Breast epithelium (tissue), 4 donors: ENCODE data around the gene PSD4. TPM values are rescaled to one million over a fixed set of nuclear protein-coding genes. Genes with fewer than 3 reads are reported as not detected.

Experiments
- DNase-seq, 2 donors: peaks; one replicate each; pipeline ENCODE4 v3.0.0-alpha.2; 2019; ENCODE audit warnings: low spot score in 2 of 2
- H3K27ac ChIP-seq, 2 donors: fragments of 200-600 bp; sonication (generic) in 1 of 2; one replicate each; pipeline ENCODE4 v1.5.1; 2016 to 2019; ENCODE audit warnings: mild to moderate bottlenecking in 1 of 2
- H3K27me3 ChIP-seq, 2 donors: fragments of 200-600 bp; sonication (generic) in 1 of 2; one replicate each; pipeline versions ENCODE4 v1.5.1 to v1.6.0; 2017 to 2019; ENCODE audit warnings: control low read depth in 1 of 2, mild to moderate bottlenecking in 1 of 2
- H3K36me3 ChIP-seq: fragments of 200-600 bp; one replicate; pipeline ENCODE4 v1.5.1; 2019
- H3K4me1 ChIP-seq, 2 donors: fragments of 200-600 bp; sonication (generic); one replicate each; pipeline ENCODE4 v1.5.1; 2016 to 2019; ENCODE audit warnings: control low read depth in 1 of 2
- H3K4me3 ChIP-seq, 3 donors: fragments of 200-600 bp; sonication (generic); 1 replicate in 2 of 3; 2 replicates in 1 of 3; pipeline ENCODE4 v1.5.1; 2016 to 2019; ENCODE audit warnings: mild to moderate bottlenecking in 3 of 3, moderate library complexity in 2 of 3
- H3K9me3 ChIP-seq, 2 donors: fragments of 200-600 bp; sonication (generic) in 1 of 2; one replicate each; pipeline ENCODE4 v1.5.1; 2016 to 2019; ENCODE audit warnings: control low read depth in 1 of 2
- CTCF ChIP-seq, 3 donors: fragments of 450-650 bp; IDR thresholded peaks; one replicate each; pipeline ENCODE4 v1.5.1; 2016 to 2017; ENCODE audit warnings: antibody characterized with exemption in 3 of 3, mild to moderate bottlenecking in 3 of 3, moderate library complexity in 3 of 3
- POLR2A ChIP-seq: fragments of 450-650 bp; IDR thresholded peaks from one replicate; pipeline ENCODE4 v1.6.1; 2016; ENCODE audit warnings: antibody characterized with exemption, mild to moderate bottlenecking, moderate library complexity
- POLR2AphosphoS5 ChIP-seq, 3 donors: sonication (generic); formaldehyde crosslinking; IDR thresholded peaks; one replicate each; pipeline ENCODE4 v1.6.1; 2017; ENCODE audit warnings: antibody characterized with exemption in 3 of 3
- intact Hi-C: fragments of 100-400 bp; cut with DNase I; formaldehyde crosslinking; loops from one replicate; pipeline ENCODE4 v1.15.1; 2023; ENCODE audit warnings: low total_unique reads
- total RNA-seq, 3 donors: library from RNA; depleted of rRNA; stranded (reverse); fragments of >200 nt; gene quantifications; one replicate each; pipeline ENCODE4 v1.1.0, GENCODE V29; 2016

The PSD4 gene
- total RNA-seq, 3 donors from 2014 or later: 4.3 to 61.2 (median 40.3) TPM

GRCh38 chr2:113156278-113157117 lies 17.3 kb upstream of the PSD4 start:
- Histone ChIP-seq H3K36me3 (no peaks in the 10 kb centered on the region), H3K27me3 (no peaks in the 10 kb centered on the region), H3K4me1 (no peaks in the 10 kb centered on the region), H3K27ac (peak overlapping the region; percentile 82 to 93), H3K9me3 (no peaks in the 10 kb centered on the region), H3K4me3 (peak overlapping the region in 2 of 3 donors; percentile 62 to 74)
- intact Hi-C loops: no loop called here
- DNase-seq: no peak
- TF ChIP-seq POLR2AphosphoS5 (IDR thresholded peaks at IDR 0.05) (no peak), CTCF (IDR thresholded peaks at IDR 0.05) (no peak), POLR2A (no peak)

- TF ChIP-seq POLR2AphosphoS5 (IDR thresholded peaks at IDR 0.05): no peak
- no peak for TF ChIP-seq POLR2A
- no peak for TF ChIP-seq CTCF (IDR thresholded peaks at IDR 0.05)
- Histone ChIP-seq H3K4me3 (peak overlapping the region; percentile 26 to 74 (median 62)), H3K27me3 (no peaks in the 10 kb centered on the region), H3K36me3 (no peaks in the 10 kb centered on the region), H3K27ac (peak overlapping the region; percentile 82 to 93), H3K4me1 (no peaks in the 10 kb centered on the region), H3K9me3 (no peaks in the 10 kb centered on the region)
- peak in 1 of 2 donors; percentile 81 for DNase-seq
- intact Hi-C loops: no loop called here
These were observed 16.5 kb upstream of the PSD4 start for GRCh38 chr2:113157118-113157896.

GRCh38 chr2:113157897-113158753 lies 15.6 kb upstream of the PSD4 start:
- H3K36me3 ChIP-seq: no peaks in the 10 kb centered on the region
- intact Hi-C loops: no loop called here
- no peaks in the 10 kb centered on the region for H3K9me3 ChIP-seq
- no peaks in the 10 kb centered on the region for H3K4me1 ChIP-seq
- DNase-seq: no peak
- TF ChIP-seq CTCF (IDR thresholded peaks at IDR 0.05) (no peak), POLR2AphosphoS5 (IDR thresholded peaks at IDR 0.05) (no peak), POLR2A (no peak)
- peak overlapping the region; percentile 26 to 74 (median 62) for H3K4me3 ChIP-seq
- H3K27ac ChIP-seq: peak overlapping the region; percentile 82 to 93
- no peaks in the 10 kb centered on the region for H3K27me3 ChIP-seq

GRCh38 chr2:113158884-113159553 lies 14.8 kb upstream of the PSD4 start:
- intact Hi-C loops: no loop called here
- no peak for TF ChIP-seq POLR2AphosphoS5 (IDR thresholded peaks at IDR 0.05)
- no peak for TF ChIP-seq CTCF (IDR thresholded peaks at IDR 0.05)
- no peak for TF ChIP-seq POLR2A
- H3K9me3 ChIP-seq: no peaks in the 10 kb centered on the region
- no peaks in the 10 kb centered on the region for H3K27me3 ChIP-seq
- H3K36me3 ChIP-seq: no peaks in the 10 kb centered on the region
- DNase-seq: no peak
- peak overlapping the region in 1 of 2 donors; percentile 93 for H3K27ac ChIP-seq
- H3K4me1 ChIP-seq: no peaks in the 10 kb centered on the region
- peak overlapping the region in 1 of 3 donors; percentile 74 for H3K4me3 ChIP-seq
